Endothelial cell of umbilical vein (primary cell): Measurements from ENCODE around the gene NKD2. TPM values are rescaled to one million over a fixed set of nuclear protein-coding genes. Genes with fewer than 3 reads are reported as not detected.

Experiments used
- BruUV-seq: library from RNA; stranded (reverse); fragments of 400-500 nt; replicated peaks from 2 replicates; lab custom pipeline; 2021; lab: Mats Ljungman, UMichigan
- CTCF ChIA-PET: fragments of 300-600, 350-600 bp; sonication (Branson Sonifier 250); formaldehyde crosslinking; loops from one replicate; lab custom pipeline; 2021; ENCODE audit warnings: antibody characterized with exemption, inconsistent platforms; lab: Charles Lee
- POLR2A ChIA-PET: fragments of 300-600, 350-600 bp; sonication (Branson Sonifier 250); formaldehyde crosslinking; loops from one replicate; lab custom pipeline; 2021; ENCODE audit warnings: antibody characterized with exemption, inconsistent platforms; lab: Charles Lee
- DNase-seq: peaks from one replicate; pipeline ENCODE4 v3.0.0-alpha.2; 2011; ENCODE audit warnings: low read depth, low spot score
- FAIRE-seq: peaks from 2 replicates; lab custom pipeline; 2011; peaks lifted over from hg19 to GRCh38; lab: Jason Lieb, UNC
- H2AFZ ChIP-seq: 2 replicates; pipeline ENCODE4 v1.6.0; 2012; ENCODE audit warnings: low read depth, low read length, control low read depth, inconsistent platforms
- H3K27ac ChIP-seq: 2 replicates; pipeline ENCODE4 v1.5.1; 2011; ENCODE audit warnings: low read depth, mild to moderate bottlenecking, control low read depth, low read length, moderate library complexity; ENCODE audit not compliant: insufficient read depth
- H3K27me3 ChIP-seq, 2 experiments: 2 replicates each; pipeline versions ENCODE4 v1.6.0 to v1.6.1; 2011; ENCODE audit warnings: low read length in 2 of 2, mixed read lengths in 1 of 2; ENCODE audit not compliant: control insufficient read depth in 2 of 2, insufficient read depth in 2 of 2
- H3K36me3 ChIP-seq, 2 experiments: 2 replicates in 1 of 2; 3 replicates in 1 of 2; pipeline ENCODE4 v1.5.1; 2011; ENCODE audit warnings: low read length in 2 of 2, mild to moderate bottlenecking in 1 of 2, moderate library complexity in 1 of 2; ENCODE audit not compliant: control insufficient read depth in 2 of 2, insufficient read depth in 2 of 2; ENCODE audit errors: extremely low read depth in 1 of 2
- H3K4me1 ChIP-seq: 3 replicates; pipeline ENCODE4 v1.5.1; 2011; ENCODE audit warnings: mild to moderate bottlenecking, low read length; ENCODE audit not compliant: control insufficient read depth, insufficient read depth; ENCODE audit errors: extremely low read depth
- H3K4me2 ChIP-seq: 2 replicates; pipeline ENCODE4 v1.6.1; 2011; ENCODE audit warnings: low read length, control low read depth, mixed read lengths; ENCODE audit not compliant: insufficient read depth
- H3K4me3 ChIP-seq, 3 experiments: fragments of 200-600 bp in 1 of 3; sonication (generic), shearing (Covaris generic) in 1 of 3; replicated peaks in 1 of 3; 2 replicates each; pipeline ENCODE4 v1.5.1; 2011 to 2016; ENCODE audit warnings: control low read depth in 3 of 3, low read length in 3 of 3, mild to moderate bottlenecking in 2 of 3, inconsistent platforms in 1 of 3, low read depth in 1 of 3, moderate library complexity in 1 of 3; ENCODE audit not compliant: insufficient read depth in 1 of 3
- H3K79me2 ChIP-seq: 2 replicates; pipeline ENCODE4 v1.6.0; 2012; ENCODE audit warnings: low read length, inconsistent platforms; ENCODE audit not compliant: control insufficient read depth, insufficient read depth
- H3K9ac ChIP-seq: replicated peaks from 2 replicates; pipeline ENCODE3; 2011; ENCODE audit warnings: low read length, control low read depth; ENCODE audit not compliant: insufficient read depth; ENCODE audit errors: extremely low read depth
- H3K9me1 ChIP-seq: replicated peaks from 3 replicates; pipeline ENCODE4 v1.6.0; 2011; ENCODE audit warnings: mild to moderate bottlenecking, low read length; ENCODE audit not compliant: control insufficient read depth, insufficient read depth; ENCODE audit errors: extremely low read depth
- H3K9me3 ChIP-seq: replicated peaks from 2 replicates; pipeline ENCODE4 v1.5.1; 2012; ENCODE audit warnings: low read length, inconsistent platforms; ENCODE audit not compliant: control insufficient read depth, insufficient read depth
- H4K20me1 ChIP-seq: replicated peaks from 2 replicates; pipeline ENCODE3; 2011; ENCODE audit warnings: mild to moderate bottlenecking, low read length; ENCODE audit not compliant: control insufficient read depth, insufficient read depth; ENCODE audit errors: extremely low read depth
- CTCF ChIP-seq, 2 donors: IDR thresholded peaks; 1 replicate in 1 of 2; 2 replicates in 1 of 2; pipeline ENCODE4 v1.5.1; 2011; ENCODE audit warnings: low read length in 2 of 2, mild to moderate bottlenecking in 2 of 2, moderate library complexity in 2 of 2, control low read depth in 1 of 2, inconsistent platforms in 1 of 2, low read depth in 1 of 2; ENCODE audit not compliant: insufficient read depth in 1 of 2; ENCODE audit errors: extremely low read depth in 1 of 2
- EZH2 ChIP-seq: IDR thresholded peaks from 2 replicates; pipeline ENCODE4 v1.6.1; 2012; ENCODE audit warnings: borderline replicate concordance, low read depth, mild to moderate bottlenecking, moderate library complexity, low read length, inconsistent platforms; ENCODE audit not compliant: severe bottlenecking
- FOS ChIP-seq: IDR thresholded peaks from 2 replicates; pipeline ENCODE4 v1.6.1; 2011; ENCODE audit warnings: mild to moderate bottlenecking, low read length, moderate library complexity, borderline replicate concordance; ENCODE audit not compliant: insufficient read depth
- GATA2 ChIP-seq: IDR thresholded peaks from 2 replicates; pipeline ENCODE4 v1.7.0; 2011; ENCODE audit warnings: low read depth, mild to moderate bottlenecking, moderate library complexity, mixed read lengths, low read length; ENCODE audit not compliant: insufficient read length, insufficient read depth
- JUN ChIP-seq: IDR thresholded peaks from 2 replicates; pipeline ENCODE4 v1.6.1; 2011; ENCODE audit warnings: borderline replicate concordance, low read depth; ENCODE audit not compliant: insufficient read length, insufficient read depth
- MAX ChIP-seq: IDR thresholded peaks from 2 replicates; pipeline ENCODE4 v1.6.1; 2011; ENCODE audit not compliant: insufficient read depth, insufficient read length
- POLR2A ChIP-seq: IDR thresholded peaks from 2 replicates; pipeline ENCODE4 v1.6.1; 2012; ENCODE audit warnings: low read depth, mild to moderate bottlenecking, control low read depth, low read length
- POLR2AphosphoS5 ChIP-seq: IDR thresholded peaks from 2 replicates; pipeline ENCODE4 v1.6.1; 2012; ENCODE audit warnings: low read depth, mild to moderate bottlenecking, control low read depth, low read length, moderate library complexity; ENCODE audit not compliant: insufficient read depth
- dilution Hi-C: fragments of 300-500 bp; cut with MboI; formaldehyde crosslinking; loops from one replicate; pipeline ENCODE4 v1.15.0; 2019; ENCODE audit warnings: low sequenced_read_pairs; ENCODE audit not compliant: extremely low pct_ligation_motif_present
- intact Hi-C: fragments of 100-400 bp; cut with micrococcal nuclease; formaldehyde crosslinking; loops from one replicate; pipeline ENCODE4 v1.10.0; 2022
- polyA plus RNA-seq, 4 experiments: library from polyadenylated mRNA; depleted of rRNA in 3 of 4; stranded (reverse) in 3 of 4; unstranded in 1 of 4; fragments of >200 nt; gene quantifications; 2 replicates each; pipeline versions ENCODE4 v1.2.1 to v1.2.3, GENCODE V29; 2011 to 2012; ENCODE audit warnings: missing spikeins in 1 of 4
- total RNA-seq: library from RNA; stranded (reverse); gene quantifications from 2 replicates; pipeline ENCODE4 v1.2.3, GENCODE V29; 2021

The NKD2 gene
- total and polyA plus RNA-seq, 2 donors (not counting 3 experiments of a cell fraction or from before 2014, with no cell fraction given), result 0.08 TPM; not detected in 1

GRCh38 chr5:964821-965220, 43.8 kb upstream of the NKD2 start:
- Histone ChIP-seq H3K36me3 (no peaks in the 10 kb centered on the region), H3K4me2 (no peak overlapping the region), H3K79me2 (no peaks in the 10 kb centered on the region), H3K9ac (no peak overlapping the region), H3K27ac (no peak overlapping the region), H3K4me3 (no peak overlapping the region), H3K4me1 (no peaks in the 10 kb centered on the region), H3K27me3 (peaks cover 13 to 23% of the 10 kb centered on the region in 2 experiments), H4K20me1 (no peaks in the 10 kb centered on the region), H3K9me3 (no peaks in the 10 kb centered on the region), H3K9me1 (no peaks in the 10 kb centered on the region), H2AFZ (no peak overlapping the region)
- BruUV-seq, result no TSS peak
- ChIA-PET POLR2A (no interaction called here), CTCF (no interaction called here)
- TF ChIP-seq POLR2AphosphoS5 (no peak), EZH2 (no peak), FOS (no peak), GATA2 (no peak)
- DNase-seq (no peak), FAIRE-seq (no peak)
- dilution Hi-C loops (no loop called here), intact Hi-C loops (no loop called here)

GRCh38 chr5:965604-966344, 42.8 kb upstream of the NKD2 start:
- dilution Hi-C loops (no loop called here), intact Hi-C loops (no loop called here)
- TF ChIP-seq JUN (no peak), MAX (no peak), FOS (no peak), CTCF (IDR thresholded peaks at IDR 0.05; ENCODE audit: extremely low read depth in 1 of 2, insufficient read depth in 1 of 2, low read depth in 1 of 2, low read length in 2 of 2) (no peak), POLR2A (no peak)
- no TSS peak for BruUV-seq
- H3K9me1 ChIP-seq, result no peaks in the 10 kb centered on the region
- H3K27ac ChIP-seq, result no peak overlapping the region
- no peak overlapping the region for H3K9ac ChIP-seq
- ChIA-PET CTCF (no interaction called here), POLR2A (no interaction called here)
- H3K4me1 ChIP-seq, result no peaks in the 10 kb centered on the region
- no peak overlapping the region for H3K4me3 ChIP-seq
- H3K36me3 ChIP-seq, result no peaks in the 10 kb centered on the region
- no peaks in the 10 kb centered on the region for H3K9me3 ChIP-seq
- no peak overlapping the region for H3K4me2 ChIP-seq
- no peaks in the 10 kb centered on the region for H3K79me2 ChIP-seq
- no peak overlapping the region for H2AFZ ChIP-seq
- no peaks in the 10 kb centered on the region for H4K20me1 ChIP-seq
- DNase-seq, result no peak
- no peak for FAIRE-seq
- peaks cover 13 to 23% of the 10 kb centered on the region in 2 experiments for H3K27me3 ChIP-seq
